HUDEP-2 (cell line): ENCODE measurements around the gene RMDN2.

ENCODE experiments used
- DNase-seq, 76 experiments: peaks; one replicate each; lab custom pipeline; 2025; ENCODE audit not compliant: unreplicated experiment in 76 of 76; lab: John Stamatoyannopoulos, UW

The RMDN2 gene

GRCh38 chr2:37925063-37925897 lies at the start of gene RMDN2:
TSS of gene RMDN2 (plus strand) at chr2:37925287. CDS start at chr2:37929278, 3,991 bp downstream.
- DNase-seq = peak in 75 of 76 experiments; percentile 53 to 91 (median 84)

- no peak for DNase-seq
These were observed 49.6 kb upstream of the RMDN2 start for GRCh38 chr2:37875403-37875906.

- no peak for DNase-seq
These were observed 48.9 kb upstream of the RMDN2 start for GRCh38 chr2:37876227-37876626.

GRCh38 chr2:37877457-37878315 lies 47.4 kb upstream of the RMDN2 start:
- peak in 27 of 76 experiments; percentile 2 to 56 (median 38) for DNase-seq

- DNase-seq = no peak
These were observed 46.6 kb upstream of the RMDN2 start for GRCh38 chr2:37878536-37878935.

GRCh38 chr2:37880551-37880950 lies 44.5 kb upstream of the RMDN2 start:
- DNase-seq = no peak

- no peak for DNase-seq
These were observed 43.7 kb upstream of the RMDN2 start for GRCh38 chr2:37881397-37881796.

- DNase-seq = no peak
These were observed 43.1 kb upstream of the RMDN2 start for GRCh38 chr2:37882036-37882435.

- DNase-seq = no peak
These were observed 41.6 kb upstream of the RMDN2 start for GRCh38 chr2:37883518-37883917.

GRCh38 chr2:37885329-37885993 lies 39.6 kb upstream of the RMDN2 start:
- DNase-seq = no peak

- no peak for DNase-seq
These were observed 38.3 kb upstream of the RMDN2 start for GRCh38 chr2:37886745-37887144.

GRCh38 chr2:37887286-37887685 lies 37.8 kb upstream of the RMDN2 start:
- no peak for DNase-seq

- DNase-seq = peak in 58 of 76 experiments; percentile 2 to 71 (median 38)
These were observed 34.1 kb upstream of the RMDN2 start for GRCh38 chr2:37890893-37891495.

GRCh38 chr2:37891846-37892435 lies 33.1 kb upstream of the RMDN2 start:
- no peak for DNase-seq

GRCh38 chr2:37892436-37893114 lies 32.5 kb upstream of the RMDN2 start:
- no peak for DNase-seq

GRCh38 chr2:37893327-37893726 lies 31.8 kb upstream of the RMDN2 start:
- no peak for DNase-seq

GRCh38 chr2:37894047-37894446 lies 31.0 kb upstream of the RMDN2 start:
- no peak for DNase-seq

GRCh38 chr2:37894601-37895000 lies 30.5 kb upstream of the RMDN2 start:
- DNase-seq = no peak

- no peak for DNase-seq
These were observed 29.9 kb upstream of the RMDN2 start for GRCh38 chr2:37895140-37895539.
